ENCODE results near the gene LILRB2.
"Not testable (repeated sequence)": the region's sequence is repeated elsewhere in the genome, so short reads cannot be mapped to it uniquely, and the experiment has no call there.

Gene LILRB2

DNA sequence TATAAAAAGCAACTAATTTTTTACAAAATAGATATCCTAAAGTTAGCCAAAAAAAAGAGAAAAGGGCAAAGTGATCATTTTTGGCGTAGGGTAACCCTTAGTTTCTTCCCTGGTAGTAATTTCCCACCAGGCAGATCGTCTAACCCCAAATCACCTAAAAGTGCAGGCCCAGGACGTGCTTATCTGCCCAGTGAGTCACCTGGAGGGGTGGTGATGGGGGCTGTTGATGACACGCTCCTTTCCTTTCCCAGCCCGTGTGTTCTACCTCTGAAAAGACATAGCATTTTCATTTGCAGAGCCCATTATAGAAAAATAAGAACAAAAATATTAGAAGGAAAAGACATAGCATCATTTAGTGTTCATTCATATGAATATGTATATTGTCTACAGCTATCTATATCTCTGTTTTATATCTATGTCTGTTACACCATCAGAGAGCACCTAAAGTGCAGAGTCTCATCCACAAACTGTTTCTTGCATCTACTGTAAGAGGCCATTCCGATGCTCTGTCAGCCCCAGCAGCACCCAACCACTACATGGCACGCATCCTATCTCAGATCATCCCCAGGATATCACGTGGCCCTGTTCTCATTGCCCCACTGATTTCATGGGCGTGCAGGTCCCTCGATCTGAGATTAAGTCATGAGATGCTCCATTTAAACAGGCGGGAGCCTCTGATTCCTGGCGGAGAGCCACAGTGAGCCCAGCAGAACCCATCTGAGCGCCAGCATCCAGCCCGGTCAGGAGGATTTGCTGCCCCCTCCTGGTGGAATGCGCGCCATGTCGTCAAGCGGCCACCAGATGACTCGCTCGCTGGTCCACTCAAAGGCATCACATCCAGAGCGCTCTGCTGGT is 49.6 kb downstream of the LILRB2 start:
- H3K27ac ChIP-seq (ENCODE audit: low read length), result no peak overlapping the region
- H3K27me3 ChIP-seq (ENCODE audit: low read depth, low read length), result no peaks in the 10 kb centered on the region
- no peak overlapping the region for H3K4me3 ChIP-seq (ENCODE audit: low read depth in 1 of 2, low read length in 2 of 2)
- no peaks in the 10 kb centered on the region for H3K36me3 ChIP-seq (ENCODE audit: control insufficient read depth in 1 of 2, insufficient read depth in 2 of 2, low read length in 2 of 2)
- no peaks in the 10 kb centered on the region for H3K9me3 ChIP-seq (ENCODE audit: control insufficient read depth in 1 of 2, low read length in 2 of 2)
- H3K4me1 ChIP-seq (ENCODE audit: control insufficient read depth in 1 of 2, insufficient read depth in 2 of 2, low read length in 2 of 2), result peaks cover 0 to 4% of the 10 kb centered on the region in 2 donors

DNA sequence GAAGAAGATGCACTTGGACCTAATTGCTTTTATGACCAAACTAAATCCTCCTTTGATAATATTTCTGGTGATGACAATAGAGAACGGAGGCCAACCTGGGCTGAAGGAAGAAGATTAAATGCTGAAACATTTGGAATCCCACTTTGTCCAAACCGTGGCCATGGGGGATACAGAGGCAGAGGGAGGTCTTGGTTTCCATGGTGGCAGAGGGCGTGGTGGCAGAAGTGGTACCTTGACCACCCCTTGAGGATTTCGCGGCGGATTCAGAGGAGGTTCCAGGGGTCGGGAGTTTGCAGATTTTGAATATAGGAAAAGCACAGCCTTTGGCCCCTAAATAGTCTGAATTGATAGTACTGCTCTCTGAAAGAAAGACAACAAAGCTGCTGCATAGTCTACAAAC is 50.9 kb downstream of the LILRB2 start:
- no peaks in the 10 kb centered on the region for H3K27me3 ChIP-seq (ENCODE audit: low read depth, low read length)
- H3K9me3 ChIP-seq (ENCODE audit: control insufficient read depth in 1 of 2, low read length in 2 of 2), result no peaks in the 10 kb centered on the region
- H3K4me3 ChIP-seq (ENCODE audit: low read depth in 1 of 2, low read length in 2 of 2), result no peak overlapping the region
- no peak overlapping the region for H3K27ac ChIP-seq (ENCODE audit: low read length)
- H3K36me3 ChIP-seq (ENCODE audit: control insufficient read depth in 1 of 2, insufficient read depth in 2 of 2, low read length in 2 of 2), result no peaks in the 10 kb centered on the region
- peaks cover 0 to 4% of the 10 kb centered on the region in 2 donors for H3K4me1 ChIP-seq (ENCODE audit: control insufficient read depth in 1 of 2, insufficient read depth in 2 of 2, low read length in 2 of 2)

DNA sequence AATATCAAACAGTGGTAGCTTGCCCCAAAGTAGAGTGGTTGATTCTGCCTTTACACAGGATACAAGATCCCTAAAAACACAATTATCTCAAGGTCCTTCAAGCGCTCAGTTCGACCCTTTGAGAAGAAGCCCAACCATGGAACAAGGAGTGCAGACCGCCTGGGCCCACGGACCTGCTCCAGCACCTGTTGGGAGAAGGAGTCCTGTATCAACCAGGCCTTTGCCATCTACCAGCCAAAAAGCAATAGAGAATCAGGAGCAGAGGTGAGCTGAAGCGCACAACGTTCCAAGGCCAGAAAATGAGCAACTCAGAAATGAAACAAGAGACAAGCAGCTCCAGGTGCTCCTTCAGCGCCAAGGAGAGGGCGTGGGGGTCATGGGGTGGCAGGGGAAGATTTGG is 51.8 kb downstream of the LILRB2 start:
- no peak overlapping the region for H3K27ac ChIP-seq (ENCODE audit: low read length)
- peaks cover 0 to 4% of the 10 kb centered on the region in 2 donors for H3K4me1 ChIP-seq (ENCODE audit: control insufficient read depth in 1 of 2, insufficient read depth in 2 of 2, low read length in 2 of 2)
- H3K36me3 ChIP-seq (ENCODE audit: control insufficient read depth in 1 of 2, insufficient read depth in 2 of 2, low read length in 2 of 2), result no peaks in the 10 kb centered on the region
- no peaks in the 10 kb centered on the region for H3K27me3 ChIP-seq (ENCODE audit: low read depth, low read length)
- H3K9me3 ChIP-seq (ENCODE audit: control insufficient read depth in 1 of 2, low read length in 2 of 2), result no peaks in the 10 kb centered on the region
- no peak overlapping the region for H3K4me3 ChIP-seq (ENCODE audit: low read depth in 1 of 2, low read length in 2 of 2)

DNA sequence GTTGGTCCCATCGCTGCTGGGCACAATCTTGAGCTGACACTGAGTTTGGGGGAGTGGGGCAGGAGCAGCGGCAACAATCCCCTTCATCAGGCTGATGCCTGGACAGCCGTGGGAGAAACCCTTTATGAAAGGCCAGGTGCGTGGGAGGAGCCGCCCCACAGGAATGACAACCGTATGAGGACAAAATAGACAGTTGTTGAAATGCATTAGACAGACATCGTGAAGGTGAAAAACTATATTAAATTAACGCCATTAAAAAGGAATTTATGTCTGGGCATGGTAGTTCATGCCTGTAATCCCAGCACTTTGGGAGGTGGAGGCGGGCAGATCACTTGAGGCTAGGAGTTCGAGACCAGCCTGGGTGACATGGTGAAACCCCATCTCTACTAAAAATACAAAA is 56.3 kb downstream of the LILRB2 start:
- not testable (repeated sequence) for H3K27me3 ChIP-seq (ENCODE audit: low read depth, low read length); H3K4me3 ChIP-seq (ENCODE audit: low read depth in 1 of 2, low read length in 2 of 2); H3K27ac ChIP-seq (ENCODE audit: low read length); H3K36me3 ChIP-seq (ENCODE audit: control insufficient read depth in 1 of 2, insufficient read depth in 2 of 2, low read length in 2 of 2); H3K9me3 ChIP-seq (ENCODE audit: control insufficient read depth in 1 of 2, low read length in 2 of 2); H3K4me1 ChIP-seq (ENCODE audit: control insufficient read depth in 1 of 2, insufficient read depth in 2 of 2, low read length in 2 of 2)

DNA sequence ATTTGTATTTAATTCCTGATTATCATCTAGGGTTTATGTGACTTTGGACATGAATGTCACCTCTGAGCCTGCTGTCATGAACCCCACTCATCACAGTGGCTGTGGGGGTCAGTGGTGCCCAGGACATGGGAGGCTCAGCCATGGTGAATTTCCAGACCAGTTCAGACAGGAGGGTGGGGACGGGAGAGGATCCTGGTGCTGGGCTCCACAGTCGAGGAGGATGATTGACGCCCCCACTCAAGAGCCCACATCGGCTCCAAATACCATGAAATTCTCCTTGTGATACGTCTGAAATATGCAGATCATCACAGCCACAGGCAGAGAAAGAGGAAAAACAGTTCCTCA is 57.0 kb downstream of the LILRB2 start:
- not testable (repeated sequence) for H3K4me3 ChIP-seq (ENCODE audit: low read depth in 1 of 2, low read length in 2 of 2); H3K9me3 ChIP-seq (ENCODE audit: control insufficient read depth in 1 of 2, low read length in 2 of 2); H3K27me3 ChIP-seq (ENCODE audit: low read depth, low read length); H3K27ac ChIP-seq (ENCODE audit: low read length); H3K4me1 ChIP-seq (ENCODE audit: control insufficient read depth in 1 of 2, insufficient read depth in 2 of 2, low read length in 2 of 2); H3K36me3 ChIP-seq (ENCODE audit: control insufficient read depth in 1 of 2, insufficient read depth in 2 of 2, low read length in 2 of 2)

Measured in muscle layer of duodenum (tissue), 2 donors.